CMK (cell line): ENCODE measurements around the gene PLCB2.

Experiments
- DNase-seq: peaks from one replicate; pipeline ENCODE4 v3.0.0-alpha.2; 2010; ENCODE audit warnings: low read depth

PLCB2 gene

DNA sequence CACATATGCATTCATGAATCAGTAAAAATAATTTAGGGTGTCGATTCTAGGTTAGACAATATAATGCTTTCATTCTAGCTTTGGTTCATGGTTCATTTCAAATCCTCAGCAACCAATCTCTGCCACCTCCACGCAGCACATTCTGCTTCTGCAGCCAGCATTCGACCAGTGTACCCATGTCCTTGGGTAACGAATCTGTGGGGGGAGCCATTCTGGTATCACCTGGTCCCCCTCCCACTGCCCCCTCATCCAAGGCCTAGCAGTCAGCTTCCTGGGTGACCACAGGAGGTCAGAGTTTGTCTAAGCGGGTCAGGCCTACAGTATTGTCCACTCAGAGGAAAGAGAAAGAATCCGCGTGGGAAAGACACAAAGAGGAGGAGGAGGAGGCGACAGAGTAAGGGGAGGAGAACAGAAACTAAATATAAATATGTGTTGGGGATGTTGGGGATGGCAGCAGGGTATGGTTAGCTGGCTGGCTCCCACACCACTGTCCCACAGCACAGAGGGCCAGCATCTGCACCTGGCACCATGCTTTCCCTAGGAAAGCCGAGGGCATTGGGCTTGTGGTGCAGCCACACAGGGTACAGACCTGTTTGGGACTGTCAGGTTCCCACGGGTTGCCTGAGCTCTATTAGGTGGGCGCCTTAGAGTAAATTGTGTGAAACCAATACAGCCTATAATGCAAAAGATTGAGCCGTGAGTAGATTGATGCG, 56.8 kb downstream of the PLCB2 start:
- no peak for DNase-seq

DNA sequence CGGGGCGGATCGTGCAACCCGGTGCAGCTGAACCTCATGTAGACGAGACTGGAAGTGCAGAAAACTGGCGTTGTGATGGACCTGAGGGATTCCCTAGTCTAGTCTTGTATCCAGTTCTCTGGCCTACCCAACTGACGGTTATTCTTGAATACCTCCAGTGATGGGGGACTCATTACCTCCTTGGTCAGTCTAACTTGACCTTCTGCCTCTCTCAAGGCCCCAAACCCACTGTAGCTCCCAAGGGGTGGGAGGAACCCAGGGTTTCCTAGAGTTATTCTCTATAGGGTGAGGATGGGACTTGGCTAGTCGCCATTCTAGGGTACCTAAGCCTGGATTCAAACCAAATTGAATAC, 57.5 kb downstream of the PLCB2 start:
- DNase-seq: no peak

DNA sequence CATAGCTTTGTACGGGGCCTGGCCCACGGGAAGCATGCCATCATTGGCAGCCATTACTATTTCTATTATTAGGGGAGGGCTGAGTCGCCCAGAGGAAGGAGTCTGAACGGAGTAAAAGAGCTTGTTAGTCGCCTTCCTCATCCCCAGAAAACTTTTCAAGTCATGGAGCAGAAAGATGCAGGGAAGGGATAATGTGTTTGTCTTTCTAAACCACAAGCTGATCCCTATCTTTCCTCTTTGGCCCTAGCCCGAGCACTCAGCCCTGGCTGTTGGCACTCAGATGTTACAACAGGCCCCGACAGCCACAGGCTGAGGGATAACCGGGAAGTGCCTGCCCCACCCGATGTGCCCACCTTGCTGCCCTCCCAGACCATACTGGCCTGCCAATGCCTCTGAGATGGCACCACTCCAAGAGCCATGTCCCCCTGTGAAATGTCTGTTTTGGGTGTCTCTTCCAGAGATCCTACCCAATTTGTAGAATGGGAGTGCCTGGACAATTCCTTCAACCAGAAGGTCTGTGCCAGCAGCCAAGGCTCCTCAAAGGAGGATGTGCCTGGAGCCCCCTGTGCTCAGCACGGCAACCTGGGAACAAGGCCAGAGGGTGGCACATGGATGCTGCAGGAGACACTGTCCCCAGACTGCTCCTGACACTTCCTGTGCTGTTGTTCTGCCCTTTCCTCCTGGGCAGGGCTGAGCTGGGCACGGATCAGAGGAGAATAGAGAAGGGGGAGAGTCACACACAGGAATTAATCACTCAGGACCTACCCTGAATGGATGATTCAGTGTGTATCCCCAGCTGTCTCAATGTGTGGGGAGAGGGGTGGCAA, 58.0 kb downstream of the PLCB2 start:
- DNase-seq: no peak

DNA sequence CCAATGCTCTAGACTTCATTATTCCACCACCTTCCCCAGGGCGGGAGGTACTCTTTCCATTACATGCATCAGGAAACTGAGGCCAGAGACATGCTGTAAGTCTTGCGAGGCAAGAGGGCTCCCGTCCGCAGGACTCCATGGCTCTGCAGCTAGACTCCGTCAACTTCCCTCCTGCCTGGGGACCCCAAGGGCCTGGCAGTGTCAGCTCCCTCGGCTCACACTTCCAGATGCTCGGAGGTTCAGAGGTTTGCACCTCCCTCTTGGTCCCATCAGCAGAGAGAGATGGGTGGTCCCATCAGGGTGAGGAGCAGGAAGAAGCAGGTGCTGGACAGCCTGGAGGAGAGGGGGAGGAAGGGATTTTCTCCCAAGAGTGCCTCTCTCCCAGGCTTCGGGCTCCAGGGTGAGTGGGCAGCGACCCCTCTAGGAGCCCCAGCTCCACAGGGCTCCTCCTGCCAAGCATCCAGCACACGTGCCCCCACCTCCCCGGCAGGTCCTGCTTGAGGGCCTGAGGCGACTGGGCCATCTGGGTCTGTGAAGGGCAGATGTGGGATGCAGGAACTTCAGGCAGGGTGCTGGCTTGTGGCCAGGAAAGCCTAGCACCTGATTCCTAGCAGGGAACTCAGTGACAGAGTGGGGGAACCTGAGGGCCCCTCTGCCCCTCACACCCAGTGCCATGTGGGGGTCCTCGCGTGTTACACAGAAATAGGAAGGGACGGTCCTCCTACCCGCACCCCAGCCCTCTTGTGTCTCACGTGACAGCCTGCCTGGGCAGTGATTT, 59.5 kb downstream of the PLCB2 start:
- no peak for DNase-seq

GRCh38 chr15:40247406-40247971, 60.2 kb downstream of the PLCB2 start:
- no peak for DNase-seq

DNA sequence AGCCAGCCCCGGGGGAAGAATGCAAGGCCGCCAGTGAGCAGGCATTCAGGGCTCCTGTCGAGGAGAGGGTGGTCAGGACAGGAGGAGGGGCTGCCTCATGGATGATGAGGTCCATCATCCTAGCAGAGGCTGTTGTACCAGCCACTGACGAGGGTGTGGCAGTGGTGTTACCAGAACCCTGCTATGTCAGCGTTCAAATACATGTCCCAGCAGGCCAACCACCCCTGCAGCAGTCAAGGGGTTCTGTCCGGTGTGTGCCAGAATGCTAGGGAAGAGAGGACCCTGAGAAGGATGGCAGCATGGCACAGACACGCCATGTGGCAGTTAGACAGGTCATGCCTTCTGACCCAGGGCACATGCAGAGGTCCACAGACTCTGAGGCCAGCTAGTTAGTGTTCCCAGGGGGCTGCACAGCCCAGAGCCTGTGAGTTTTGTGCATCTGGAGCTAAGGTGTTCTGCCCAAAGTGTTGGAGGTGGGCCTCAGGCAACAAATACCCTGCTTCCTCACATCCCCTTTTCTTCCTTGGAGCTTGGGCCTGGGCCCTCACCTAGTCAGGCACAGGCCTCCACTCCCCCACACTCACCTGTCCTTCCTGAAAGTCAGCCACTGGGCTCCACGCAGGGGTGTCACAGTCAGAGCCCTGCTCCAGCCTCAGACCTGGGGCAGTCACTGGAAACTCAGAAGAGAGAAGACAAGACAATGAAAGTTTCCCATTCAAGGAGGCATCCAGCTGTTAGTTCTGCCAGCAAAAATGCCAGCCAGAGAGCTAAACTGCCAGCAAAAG, 61.0 kb downstream of the PLCB2 start:
- no peak for DNase-seq

DNA sequence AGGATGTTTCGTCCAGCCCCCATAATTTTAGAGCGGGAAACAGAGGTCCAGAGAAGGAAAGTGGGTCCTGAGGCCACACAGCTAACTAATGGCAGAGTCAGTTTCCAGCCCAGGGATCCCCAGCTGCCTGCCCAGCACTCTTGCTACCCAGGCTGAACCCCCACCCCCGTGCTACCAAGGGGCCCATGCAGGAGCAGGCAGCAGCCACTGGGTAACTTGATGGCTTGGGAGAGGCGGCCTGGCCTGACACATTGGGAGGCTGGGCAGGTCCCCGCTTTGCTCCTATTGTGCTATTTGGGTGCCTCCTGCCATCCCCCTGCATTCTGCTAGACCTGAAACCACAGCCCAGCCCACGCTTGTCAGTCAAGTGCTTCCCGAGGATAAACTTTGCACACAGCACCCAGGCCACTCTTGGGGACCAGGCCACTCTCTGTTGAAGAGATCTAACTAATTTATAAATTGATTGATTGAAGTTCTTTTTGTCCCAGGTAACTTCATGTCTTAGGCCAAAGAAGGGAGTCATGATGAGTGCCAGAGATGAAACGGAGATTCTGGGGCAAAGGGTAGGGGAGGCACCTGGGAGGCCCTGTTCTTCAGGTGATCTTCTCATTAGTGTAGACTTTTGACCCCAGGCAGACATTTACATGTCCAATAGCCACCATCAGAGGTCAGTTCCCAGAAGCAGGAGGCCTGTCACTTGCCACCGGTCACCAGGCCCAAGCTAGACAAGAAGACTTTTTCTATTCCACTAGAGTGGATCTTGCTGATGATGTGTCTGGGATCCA, 61.9 kb downstream of the PLCB2 start:
- DNase-seq: no peak

DNA sequence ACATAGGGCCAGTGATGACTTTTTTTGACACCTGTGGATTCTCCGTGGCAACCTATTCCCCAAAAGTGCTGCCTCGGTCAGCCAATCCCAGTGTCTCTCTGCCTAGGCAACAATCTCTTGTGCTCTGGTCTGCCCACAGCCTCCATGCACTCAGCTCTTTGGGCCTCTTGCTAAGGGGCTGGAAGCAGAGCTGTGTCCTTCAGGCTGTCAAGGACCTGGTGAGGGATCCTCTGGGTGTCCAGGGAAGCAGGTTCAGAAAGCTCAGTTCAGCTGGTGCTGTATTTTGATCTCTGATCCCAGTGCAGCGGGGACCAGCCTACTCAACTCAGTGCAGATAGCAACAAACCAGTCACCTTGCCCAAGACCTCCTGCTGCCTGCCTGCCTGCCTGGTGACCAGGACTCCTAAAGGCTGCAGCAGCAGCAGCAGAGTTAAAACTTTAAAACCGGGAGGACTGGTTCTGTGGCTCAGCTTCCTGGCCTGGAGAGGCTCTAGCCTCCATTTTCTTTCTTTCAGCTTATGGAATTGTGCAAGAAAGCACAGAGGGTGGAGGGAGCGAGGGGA, 62.7 kb downstream of the PLCB2 start:
- no peak for DNase-seq

GRCh38 chr15:40243126-40243810, 64.5 kb downstream of the PLCB2 start:
- DNase-seq: no peak

DNA sequence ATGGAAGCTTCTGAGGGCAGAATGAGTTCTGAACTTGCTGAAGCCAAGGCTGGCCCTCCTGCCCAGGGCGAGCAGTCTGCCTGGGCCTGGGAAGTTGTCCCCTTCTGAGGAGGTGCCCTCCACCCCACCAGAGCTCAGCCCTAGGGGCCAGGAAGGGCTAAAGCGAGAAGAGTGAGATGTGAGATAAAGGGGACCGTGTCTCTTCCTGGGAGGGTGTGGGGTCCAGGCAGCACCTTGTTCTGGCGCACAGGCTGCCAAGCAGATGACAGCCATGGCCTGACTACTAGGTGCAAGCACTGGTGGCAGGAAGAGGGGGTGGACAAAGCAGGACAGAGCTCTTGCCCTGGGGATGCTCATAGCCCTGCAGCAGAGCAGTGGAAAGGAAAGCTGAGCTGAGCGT, 65.1 kb downstream of the PLCB2 start:
- DNase-seq: no peak

DNA sequence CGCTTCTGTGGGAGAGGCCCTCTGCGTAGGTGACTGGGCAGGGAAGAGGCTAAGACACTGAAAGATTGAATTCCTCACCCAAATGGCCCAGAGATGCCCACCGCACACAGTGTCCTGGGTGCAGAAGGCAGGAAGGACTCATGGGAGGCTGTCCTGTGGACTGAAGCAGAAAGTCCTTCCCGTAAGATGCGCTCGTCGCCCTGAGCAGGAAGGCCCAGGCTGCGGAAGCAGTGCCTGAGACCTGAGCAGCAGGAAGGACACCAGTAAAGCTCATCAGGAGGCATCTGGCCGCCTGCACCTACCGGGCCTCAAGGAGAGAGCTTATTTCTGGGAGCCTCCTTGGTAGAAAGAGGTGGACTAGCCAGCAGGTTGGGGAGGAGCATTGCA, 65.5 kb downstream of the PLCB2 start:
- DNase-seq: no peak

- no peak for DNase-seq
Observed at GRCh38 chr15:40241269-40242212, 66.2 kb downstream of the PLCB2 start.

- DNase-seq: no peak
Observed at GRCh38 chr15:40240619-40241221, 67.0 kb downstream of the PLCB2 start.

- no peak for DNase-seq
Observed at GRCh38 chr15:40239693-40240618, 67.8 kb downstream of the PLCB2 start.

GRCh38 chr15:40239404-40239692, 68.4 kb downstream of the PLCB2 start:
- DNase-seq: no peak

DNA sequence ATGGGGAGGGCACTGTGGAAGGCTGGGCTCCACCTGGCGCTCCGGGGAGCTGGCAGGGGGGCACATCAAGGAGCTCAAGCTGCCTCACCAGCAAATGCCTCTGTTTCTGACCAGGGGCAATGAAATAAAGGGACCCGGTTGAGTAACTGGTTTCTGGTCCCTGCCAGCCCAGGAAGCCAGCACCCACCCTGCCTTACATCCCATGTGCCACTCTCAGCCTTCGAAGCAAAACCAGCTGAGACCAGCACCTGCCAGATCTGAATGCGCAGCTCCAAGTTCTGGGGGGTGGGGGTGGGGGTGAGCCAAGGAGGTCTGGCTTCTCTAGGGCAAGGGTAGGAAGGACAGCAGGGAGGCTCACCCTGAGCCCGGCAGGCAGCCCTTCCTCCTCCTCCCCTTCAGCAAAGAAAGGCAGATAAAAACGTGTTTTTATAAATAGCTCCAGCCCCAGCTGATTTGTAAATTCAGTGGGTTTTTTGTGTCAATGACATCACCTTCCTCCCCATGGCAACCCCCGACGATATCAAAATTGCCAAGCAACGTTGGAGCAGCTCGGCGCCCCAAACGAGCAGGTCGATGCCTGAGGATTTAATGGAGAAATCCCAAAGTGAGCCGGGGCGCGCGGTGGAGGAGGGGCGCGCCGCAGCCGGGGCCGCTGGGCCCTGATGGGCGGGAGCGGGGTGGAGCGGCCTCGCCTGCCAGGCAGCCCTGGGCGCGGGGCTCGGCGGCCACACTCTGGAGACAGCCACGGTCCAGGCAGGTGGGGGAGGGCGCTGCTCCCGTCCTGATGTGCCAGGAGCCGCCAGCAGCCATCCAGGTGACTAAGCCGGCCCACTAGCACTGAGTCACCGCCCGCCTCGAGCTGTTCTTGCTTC, 69.0 kb downstream of the PLCB2 start, which contains the start of gene PAK6:
PAK6 (plus strand) TSS at position 532 of the 872 bp plus-strand sequence. CDS start 25,723 bp downstream, outside the sequence.
- no peak for DNase-seq
